ENCODE data around the gene MCU. TPM values are rescaled to one million over a fixed set of nuclear protein-coding genes. Genes with fewer than 3 reads are reported as not detected.

MCU gene
- total and polyA plus RNA-seq, 2 donors (not counting 1 experiment from before 2014, with no cell fraction given) = 40.5 to 77.1 TPM

DNA sequence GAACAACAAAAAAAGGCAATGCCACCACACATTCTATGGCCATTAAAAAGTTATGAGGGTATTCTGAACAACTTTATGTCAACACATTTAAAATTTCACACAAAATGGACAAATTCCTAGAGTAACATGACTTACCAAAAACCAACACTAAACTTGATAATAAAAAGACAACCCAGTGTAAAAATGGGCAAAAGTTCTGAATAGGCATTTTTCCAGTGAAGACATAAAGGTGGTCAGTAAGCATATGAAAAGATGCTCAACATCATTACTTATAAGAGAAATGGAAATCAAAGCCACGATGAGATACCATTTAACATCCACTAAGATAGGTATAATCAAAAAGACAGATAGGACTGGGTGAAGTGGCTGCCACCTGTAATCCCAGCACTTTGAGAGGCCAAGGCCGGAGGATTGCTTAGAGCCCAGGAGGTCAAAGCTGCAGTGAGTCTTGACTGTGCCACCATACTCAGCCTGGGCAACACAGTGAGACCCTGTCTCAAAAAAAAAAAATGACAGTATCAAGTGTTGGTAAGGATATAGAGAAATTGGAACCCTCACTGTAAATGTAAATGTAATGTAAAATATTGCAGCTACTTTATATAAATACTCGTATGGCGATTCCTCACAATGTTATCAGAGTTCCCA is 130.5 kb downstream of the MCU start:
- no peak overlapping the region for H3K4me3 ChIP-seq (replicated peaks in 1 of 4; ENCODE audit: control extremely low read depth in 1 of 4, insufficient read depth in 1 of 4, low read depth in 3 of 4, low read length in 4 of 4)
- H3K9me3 ChIP-seq (ENCODE audit: control insufficient read depth, insufficient read depth, low read depth, low read length) = no peaks in the 10 kb centered on the region
- H3K27me3 ChIP-seq (ENCODE audit: control insufficient read depth, insufficient read depth, low read length) = no peaks in the 10 kb centered on the region
- H3K4me2 ChIP-seq (ENCODE audit: extremely low read depth, insufficient read depth, low read length) = no peak overlapping the region
- no peak for TF ChIP-seq EZH2 (IDR thresholded peaks at IDR 0.05; ENCODE audit: low read length, missing control alignments)
- no peak for TF ChIP-seq CTCF (conservative IDR thresholded peaks at IDR 0.05 in 1 of 2, IDR thresholded peaks at IDR 0.05 in 1 of 2; ENCODE audit: low read depth in 1 of 2, low read length in 2 of 2)
- no peaks in the 10 kb centered on the region for H3K4me1 ChIP-seq (ENCODE audit: control insufficient read depth, extremely low read depth, insufficient read depth, low read length)
- H3K36me3 ChIP-seq (ENCODE audit: control insufficient read depth, insufficient read depth, low read length) = no peaks in the 10 kb centered on the region
- no peak for DNase-seq (ENCODE audit: low read depth in 2 of 2)
- H3K27ac ChIP-seq (ENCODE audit: insufficient read depth, low read length) = no peak overlapping the region
- no peak overlapping the region for H3K9ac ChIP-seq (ENCODE audit: insufficient read depth, low read length)
- no peaks in the 10 kb centered on the region for H4K20me1 ChIP-seq (ENCODE audit: control insufficient read depth, extremely low read depth, insufficient read depth, low read length)
- H2AFZ ChIP-seq (ENCODE audit: low read length) = no peak overlapping the region
- H3K79me2 ChIP-seq (ENCODE audit: control insufficient read depth, insufficient read depth, low read length) = no peaks in the 10 kb centered on the region

GRCh38 chr10:72825163-72825562 is 133.2 kb downstream of the MCU start:
- no peaks in the 10 kb centered on the region for H3K9me3 ChIP-seq (ENCODE audit: control insufficient read depth, insufficient read depth, low read depth, low read length)
- no peak overlapping the region for H2AFZ ChIP-seq (ENCODE audit: low read length)
- TF ChIP-seq CTCF (conservative IDR thresholded peaks at IDR 0.05 in 1 of 2, IDR thresholded peaks at IDR 0.05 in 1 of 2; ENCODE audit: low read depth in 1 of 2, low read length in 2 of 2) (no peak), EZH2 (IDR thresholded peaks at IDR 0.05; ENCODE audit: low read length, missing control alignments) (no peak)
- H3K79me2 ChIP-seq (ENCODE audit: control insufficient read depth, insufficient read depth, low read length) = no peaks in the 10 kb centered on the region
- no peaks in the 10 kb centered on the region for H3K36me3 ChIP-seq (ENCODE audit: control insufficient read depth, insufficient read depth, low read length)
- peaks cover 2% of the 10 kb centered on the region for H3K4me1 ChIP-seq (ENCODE audit: control insufficient read depth, extremely low read depth, insufficient read depth, low read length)
- no peaks in the 10 kb centered on the region for H4K20me1 ChIP-seq (ENCODE audit: control insufficient read depth, extremely low read depth, insufficient read depth, low read length)
- no peak overlapping the region for H3K9ac ChIP-seq (ENCODE audit: insufficient read depth, low read length)
- no peak overlapping the region for H3K4me3 ChIP-seq (replicated peaks in 1 of 4; ENCODE audit: control extremely low read depth in 1 of 4, insufficient read depth in 1 of 4, low read depth in 3 of 4, low read length in 4 of 4)
- no peak for DNase-seq (ENCODE audit: low read depth in 2 of 2)
- no peaks in the 10 kb centered on the region for H3K27me3 ChIP-seq (ENCODE audit: control insufficient read depth, insufficient read depth, low read length)
- H3K4me2 ChIP-seq (ENCODE audit: extremely low read depth, insufficient read depth, low read length) = no peak overlapping the region
- H3K27ac ChIP-seq (ENCODE audit: insufficient read depth, low read length) = no peak overlapping the region

GRCh38 chr10:72826346-72826745 is 134.4 kb downstream of the MCU start:
- no peak for DNase-seq (ENCODE audit: low read depth in 2 of 2)

More at GRCh38 chr10:72826346-72826745, 134.4 kb downstream of the MCU start:
- H3K9me3 ChIP-seq (ENCODE audit: control insufficient read depth, insufficient read depth, low read depth, low read length) = no peaks in the 10 kb centered on the region
- H3K4me2 ChIP-seq (ENCODE audit: extremely low read depth, insufficient read depth, low read length) = no peak overlapping the region
- peaks cover 4% of the 10 kb centered on the region for H3K4me1 ChIP-seq (ENCODE audit: control insufficient read depth, extremely low read depth, insufficient read depth, low read length)
- H3K4me3 ChIP-seq (replicated peaks in 1 of 4; ENCODE audit: control extremely low read depth in 1 of 4, insufficient read depth in 1 of 4, low read depth in 3 of 4, low read length in 4 of 4) = no peak overlapping the region
- H3K79me2 ChIP-seq (ENCODE audit: control insufficient read depth, insufficient read depth, low read length) = no peaks in the 10 kb centered on the region
- TF ChIP-seq EZH2 (IDR thresholded peaks at IDR 0.05; ENCODE audit: low read length, missing control alignments) = no peak
- no peak for TF ChIP-seq CTCF (conservative IDR thresholded peaks at IDR 0.05 in 1 of 2, IDR thresholded peaks at IDR 0.05 in 1 of 2; ENCODE audit: low read depth in 1 of 2, low read length in 2 of 2)
- no peaks in the 10 kb centered on the region for H3K36me3 ChIP-seq (ENCODE audit: control insufficient read depth, insufficient read depth, low read length)
- no peak overlapping the region for H2AFZ ChIP-seq (ENCODE audit: low read length)
- no peak overlapping the region for H3K9ac ChIP-seq (ENCODE audit: insufficient read depth, low read length)
- H3K27ac ChIP-seq (ENCODE audit: insufficient read depth, low read length) = no peak overlapping the region
- no peaks in the 10 kb centered on the region for H4K20me1 ChIP-seq (ENCODE audit: control insufficient read depth, extremely low read depth, insufficient read depth, low read length)
- H3K27me3 ChIP-seq (ENCODE audit: control insufficient read depth, insufficient read depth, low read length) = no peaks in the 10 kb centered on the region

Data from fibroblast of lung (primary cell).